Fibroblast of mammary gland (primary cell): ENCODE data around the gene TARDBP.
A peak's percentile ranks its signal among the peaks of the same experiment; 100 is the strongest.

ENCODE experiments used
- DNase-seq: peaks from one replicate; pipeline ENCODE4 v3.0.0-alpha.2; 2010; ENCODE audit warnings: low read depth
- H3K4me3 ChIP-seq: 2 replicates; pipeline ENCODE4 v1.5.1; 2011; ENCODE audit warnings: low read depth, mild to moderate bottlenecking, low read length, moderate library complexity; ENCODE audit not compliant: control insufficient read depth
- CTCF ChIP-seq: conservative IDR thresholded peaks from 2 replicates; pipeline ENCODE4 v1.5.1; 2011; ENCODE audit warnings: low read depth, low read length, inconsistent platforms; ENCODE audit not compliant: control insufficient read depth, insufficient read depth

The TARDBP gene

GRCh38 chr1:11012260-11013159 lies at the start of gene TARDBP:
TSS of gene TARDBP (plus strand) at chr1:11012654. CDS start at chr1:11013728, 1,074 bp downstream.
- DNase-seq, result peak; percentile 81
- no peak for TF ChIP-seq CTCF
- peak within 1 kb of the TSS; percentile 92 for H3K4me3 ChIP-seq

DNA sequence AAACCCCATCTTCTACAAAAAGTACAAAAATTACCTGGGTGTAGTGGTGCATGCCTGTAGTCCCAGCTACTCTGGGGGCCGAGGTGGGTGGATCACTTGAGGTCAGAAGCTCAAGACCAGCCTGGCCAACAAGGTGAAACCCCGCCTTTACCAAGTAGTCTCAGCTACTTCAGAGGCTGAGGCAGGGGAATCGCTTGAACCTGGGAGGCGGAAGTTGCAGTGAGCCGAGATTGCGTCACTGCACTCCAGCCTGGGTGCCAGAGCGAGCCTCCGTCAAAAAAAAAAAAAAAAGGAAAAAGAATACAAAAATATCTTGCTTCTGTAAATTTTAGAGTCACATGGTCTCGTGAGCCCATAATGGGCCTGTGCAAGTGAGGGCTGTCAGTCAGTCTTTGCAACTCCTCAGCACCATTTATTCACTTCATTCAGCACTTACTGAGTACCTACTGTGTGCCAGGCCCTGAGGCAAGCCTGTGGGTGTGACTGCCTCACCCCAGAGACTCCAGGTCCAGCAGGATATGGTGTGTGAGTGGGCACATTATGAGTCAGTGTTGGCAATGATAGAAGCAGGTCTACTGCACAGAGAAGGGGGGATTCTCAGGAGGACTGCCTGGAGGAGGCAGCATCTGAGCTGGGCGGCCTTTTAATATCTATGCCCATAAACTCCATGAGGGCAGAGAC lies 46.8 kb upstream of the TARDBP start:
- no peak for TF ChIP-seq CTCF
- no peak overlapping the region for H3K4me3 ChIP-seq
- peak; percentile 12 for DNase-seq

GRCh38 chr1:10967090-10967489 lies 45.4 kb upstream of the TARDBP start:
- DNase-seq, result no peak
- TF ChIP-seq CTCF, result no peak
- H3K4me3 ChIP-seq, result no peak overlapping the region

- TF ChIP-seq CTCF, result no peak
- H3K4me3 ChIP-seq, result no peak overlapping the region
Measured at GRCh38 chr1:10968411-10968826, 44.0 kb upstream of the TARDBP start.

DNA sequence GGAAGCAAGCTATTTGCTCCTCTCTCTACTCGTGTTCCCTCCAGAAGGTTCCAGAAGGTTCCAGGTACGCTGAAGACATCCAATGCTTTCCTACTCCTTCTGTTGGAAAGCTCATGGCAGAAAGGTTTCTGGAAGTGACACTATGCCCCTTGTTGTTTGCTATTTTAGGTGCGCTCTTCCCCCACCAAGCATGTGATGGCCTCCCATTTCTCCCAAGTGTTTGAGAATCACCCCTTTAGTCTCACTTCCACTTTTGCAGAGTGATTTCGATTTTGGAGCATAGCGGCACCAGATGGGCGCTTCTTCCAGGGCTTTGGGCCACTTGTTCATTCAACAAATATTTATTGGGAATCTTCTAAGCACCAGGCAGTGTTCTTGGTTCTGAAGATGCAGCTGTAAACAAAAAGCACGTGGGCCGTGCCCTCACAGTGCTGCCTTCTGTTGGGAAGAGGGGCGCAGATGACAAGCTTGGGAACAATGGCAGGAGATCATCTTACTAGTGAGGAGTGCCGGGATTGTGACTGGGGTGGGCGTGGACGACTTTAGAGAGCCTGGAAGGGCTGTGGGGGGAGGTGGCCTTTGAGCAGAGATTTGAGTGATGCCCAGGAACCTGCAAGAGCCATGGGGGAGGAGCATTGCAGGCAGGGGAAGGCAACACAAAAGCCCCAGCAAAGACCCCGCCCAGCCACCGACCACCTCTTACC lies 43.0 kb upstream of the TARDBP start:
- H3K4me3 ChIP-seq, result no peak overlapping the region
- DNase-seq, result no peak
- no peak for TF ChIP-seq CTCF

More at GRCh38 chr1:10968411-10968826, 44.0 kb upstream of the TARDBP start:
- DNase-seq, result no peak

DNA sequence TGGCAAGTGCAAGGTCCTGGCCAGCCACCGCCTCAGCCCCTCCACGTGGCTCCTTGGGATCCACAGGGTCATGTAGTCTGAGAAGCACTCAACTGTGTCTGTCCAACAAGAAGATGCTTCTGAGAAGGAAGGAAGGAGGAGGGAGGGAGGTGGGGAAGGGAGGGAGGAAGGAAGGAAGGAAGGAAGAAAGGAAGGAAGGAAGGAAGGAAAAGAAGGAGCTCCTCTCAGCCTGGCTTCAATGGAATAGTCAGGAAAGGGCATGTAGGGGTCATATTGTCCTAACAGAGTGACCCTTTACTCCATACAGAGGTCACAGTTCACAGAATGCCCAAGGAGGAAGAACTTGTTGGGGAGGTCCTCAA lies 42.5 kb upstream of the TARDBP start:
- TF ChIP-seq CTCF, result no peak
- no peak overlapping the region for H3K4me3 ChIP-seq
- DNase-seq, result no peak
